ENCODE results near the gene RNASEH2C.
"Not testable (repeated sequence)": the region's sequence is repeated elsewhere in the genome, so short reads cannot be mapped to it uniquely, and the experiment has no call there.

GRCh38 chr11:65683480-65683879 lies 37.1 kb downstream of the RNASEH2C start:
- TF ChIP-seq CTCF, POLR2A (IDR thresholded peaks at IDR 0.05): not testable (repeated sequence)

All from adrenal gland (tissue), 5 donors.